ENCODE results near the gene ADAMTS19. TPM values are rescaled to one million over a fixed set of nuclear protein-coding genes. Genes with fewer than 3 reads are reported as not detected.

Gene ADAMTS19
- total and polyA plus RNA-seq, 11 donors, result 0.16 to 1.2 (median 0.53) TPM; not detected in 3

GRCh38 chr5:129698661-129699060, 238.6 kb downstream of the ADAMTS19 start:
- ATAC-seq, result no peak
- H3K27ac ChIP-seq, result no peak overlapping the region

GRCh38 chr5:129716235-129716634, 256.1 kb downstream of the ADAMTS19 start:
- Histone ChIP-seq H3K4me1 (no peaks in the 10 kb centered on the region), H3K4me3 (no peak overlapping the region), H3K27me3 (no peaks in the 10 kb centered on the region), H3K9me3 (no peaks in the 10 kb centered on the region), H3K36me3 (no peaks in the 10 kb centered on the region), H3K27ac (no peak overlapping the region)
- no peak for DNase-seq
- intact Hi-C loops (cut with DNase I), result no loop called here
- no peak for TF ChIP-seq POLR2A (IDR thresholded peaks at IDR 0.05)
- TF ChIP-seq, protein P1, sequence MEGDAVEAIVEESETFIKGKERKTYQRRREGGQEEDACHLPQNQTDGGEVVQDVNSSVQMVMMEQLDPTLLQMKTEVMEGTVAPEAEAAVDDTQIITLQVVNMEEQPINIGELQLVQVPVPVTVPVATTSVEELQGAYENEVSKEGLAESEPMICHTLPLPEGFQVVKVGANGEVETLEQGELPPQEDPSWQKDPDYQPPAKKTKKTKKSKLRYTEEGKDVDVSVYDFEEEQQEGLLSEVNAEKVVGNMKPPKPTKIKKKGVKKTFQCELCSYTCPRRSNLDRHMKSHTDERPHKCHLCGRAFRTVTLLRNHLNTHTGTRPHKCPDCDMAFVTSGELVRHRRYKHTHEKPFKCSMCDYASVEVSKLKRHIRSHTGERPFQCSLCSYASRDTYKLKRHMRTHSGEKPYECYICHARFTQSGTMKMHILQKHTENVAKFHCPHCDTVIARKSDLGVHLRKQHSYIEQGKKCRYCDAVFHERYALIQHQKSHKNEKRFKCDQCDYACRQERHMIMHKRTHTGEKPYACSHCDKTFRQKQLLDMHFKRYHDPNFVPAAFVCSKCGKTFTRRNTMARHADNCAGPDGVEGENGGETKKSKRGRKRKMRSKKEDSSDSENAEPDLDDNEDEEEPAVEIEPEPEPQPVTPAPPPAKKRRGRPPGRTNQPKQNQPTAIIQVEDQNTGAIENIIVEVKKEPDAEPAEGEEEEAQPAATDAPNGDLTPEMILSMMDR (IDR thresholded peaks at IDR 0.05), result no peak
- WGBS, 4 donors, result 55 to 78% (median 69%) methylated on average over 1 of the region's 1 CpG
- ATAC-seq, result no peak

More at GRCh38 chr5:129698661-129699060, 238.6 kb downstream of the ADAMTS19 start:
- Histone ChIP-seq H3K4me3 (no peak overlapping the region), H3K4me1 (no peaks in the 10 kb centered on the region), H3K27me3 (no peaks in the 10 kb centered on the region), H3K36me3 (no peaks in the 10 kb centered on the region), H3K9me3 (no peaks in the 10 kb centered on the region)
- DNase-seq, result no peak
- intact Hi-C loops (cut with DNase I), result no loop called here
- TF ChIP-seq, protein P1 (IDR thresholded peaks at IDR 0.05), result no peak

DNA sequence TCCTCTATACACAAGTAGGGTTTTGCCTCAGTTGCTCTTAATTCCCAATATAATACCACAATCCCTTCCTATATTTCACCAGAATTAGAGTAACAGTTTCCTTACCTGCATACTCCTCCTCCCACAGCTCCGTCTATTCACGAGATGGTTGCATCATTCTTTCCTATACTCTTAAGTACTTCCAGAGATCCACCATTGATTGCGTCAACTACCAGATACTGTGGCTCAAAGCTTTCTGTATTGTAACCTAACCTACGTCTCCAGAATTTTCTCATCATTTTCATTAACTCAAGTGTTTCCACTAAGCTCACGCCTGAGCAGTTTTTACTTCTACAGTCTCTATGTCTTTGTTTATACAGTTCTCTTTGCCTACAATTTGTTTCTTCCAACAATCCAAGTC, 256.6 kb downstream of the ADAMTS19 start:
- Histone ChIP-seq H3K4me3 (no peak overlapping the region), H3K27ac (no peak overlapping the region), H3K36me3 (no peaks in the 10 kb centered on the region), H3K9me3 (no peaks in the 10 kb centered on the region), H3K4me1 (no peaks in the 10 kb centered on the region), H3K27me3 (no peaks in the 10 kb centered on the region)
- DNase-seq, result no peak
- intact Hi-C loops (cut with DNase I), result no loop called here
- 76 to 84% (median 81%) methylated on average over 5 of the region's 5 CpGs for WGBS, 4 donors
- TF ChIP-seq, protein P1 (IDR thresholded peaks at IDR 0.05), result no peak
- TF ChIP-seq POLR2A (IDR thresholded peaks at IDR 0.05), result no peak
- ATAC-seq, result no peak

DNA sequence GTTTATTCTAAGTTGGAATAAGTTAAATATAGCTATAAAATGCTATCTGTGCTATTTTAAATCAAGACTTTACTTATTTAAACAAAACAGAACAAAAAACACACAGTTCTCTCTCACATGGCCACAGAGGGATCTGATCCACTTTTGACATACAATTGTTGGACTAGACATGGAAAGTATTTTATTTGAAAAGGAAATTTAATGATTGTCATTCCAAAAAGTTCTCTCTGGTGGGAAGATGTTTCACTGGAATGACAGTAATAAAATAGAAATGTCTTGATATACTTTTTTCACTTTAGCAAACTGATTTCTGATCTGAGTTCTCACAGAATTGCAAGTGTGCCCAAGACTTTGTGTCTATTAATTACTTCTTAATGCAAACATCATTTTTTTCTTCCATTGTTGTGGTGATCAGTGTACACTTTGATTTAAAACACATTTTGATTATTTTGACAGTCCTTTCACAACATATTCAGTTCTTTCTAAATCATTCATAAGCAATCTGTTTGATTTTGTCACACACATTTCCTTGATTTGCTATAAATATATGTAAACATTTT, 257.7 kb downstream of the ADAMTS19 start:
- Histone ChIP-seq H3K27me3 (no peaks in the 10 kb centered on the region), H3K27ac (no peak overlapping the region), H3K4me1 (no peaks in the 10 kb centered on the region), H3K9me3 (no peaks in the 10 kb centered on the region), H3K4me3 (no peak overlapping the region), H3K36me3 (no peaks in the 10 kb centered on the region)
- intact Hi-C loops (cut with DNase I), result no loop called here
- no peak for TF ChIP-seq POLR2A (IDR thresholded peaks at IDR 0.05)
- TF ChIP-seq, protein P1 (IDR thresholded peaks at IDR 0.05), result no peak
- no peak for DNase-seq
- no peak for ATAC-seq

Measured in heart left ventricle (tissue), 16 donors.